GM21390 (cell line): ENCODE data around the gene MZT2A.
"Not testable (repeated sequence)": the region's sequence is repeated elsewhere in the genome, so short reads cannot be mapped to it uniquely, and the experiment has no call there.

ENCODE experiments used
- ATAC-seq: cut with Tn5 transposase; IDR thresholded peaks from one replicate; pipeline ENCODE4 v1.9.1; 2021; ENCODE audit not compliant: unreplicated experiment

Gene MZT2A

GRCh38 chr2:131521524-131521923 is 29.3 kb upstream of the MZT2A start:
- not testable (repeated sequence) for ATAC-seq

- ATAC-seq: no peak
These were observed 28.3 kb upstream of the MZT2A start for GRCh38 chr2:131520526-131520925.

- ATAC-seq: not testable (repeated sequence)
These were observed 27.8 kb upstream of the MZT2A start for GRCh38 chr2:131519871-131520470.

GRCh38 chr2:131519466-131519865 is 27.3 kb upstream of the MZT2A start:
- no peak for ATAC-seq

- not testable (repeated sequence) for ATAC-seq
These were observed 26.3 kb upstream of the MZT2A start for GRCh38 chr2:131518531-131518930.

GRCh38 chr2:131517856-131518255 is 25.7 kb upstream of the MZT2A start:
- not testable (repeated sequence) for ATAC-seq

- no peak for ATAC-seq
These were observed 25.1 kb upstream of the MZT2A start for GRCh38 chr2:131517106-131517831.

GRCh38 chr2:131516621-131517020 is 24.4 kb upstream of the MZT2A start:
- ATAC-seq: not testable (repeated sequence)

GRCh38 chr2:131516011-131516410 is 23.8 kb upstream of the MZT2A start:
- no peak for ATAC-seq

- ATAC-seq: not testable (repeated sequence)
These were observed 23.0 kb upstream of the MZT2A start for GRCh38 chr2:131515235-131515634.

GRCh38 chr2:131514408-131515166 is 22.4 kb upstream of the MZT2A start:
- ATAC-seq: peak; percentile 65

GRCh38 chr2:131511969-131512870 is 20.0 kb upstream of the MZT2A start:
- ATAC-seq: not testable (repeated sequence)

- not testable (repeated sequence) for ATAC-seq
These were observed 19.2 kb upstream of the MZT2A start for GRCh38 chr2:131511291-131511968.

GRCh38 chr2:131509615-131510014 is 17.4 kb upstream of the MZT2A start:
- no peak for ATAC-seq

GRCh38 chr2:131504082-131504750 is 12.0 kb upstream of the MZT2A start:
- ATAC-seq: not testable (repeated sequence)

GRCh38 chr2:131503587-131503986 is 11.4 kb upstream of the MZT2A start:
- not testable (repeated sequence) for ATAC-seq

- ATAC-seq: peak; percentile 93
These were observed 6.2 kb upstream of the MZT2A start for GRCh38 chr2:131498321-131498973.

- ATAC-seq: not testable (repeated sequence)
These were observed 3.3 kb upstream of the MZT2A start for GRCh38 chr2:131495506-131495905.
